ENCODE measurements around the gene RAC3. TPM values are rescaled to one million over a fixed set of nuclear protein-coding genes. Genes with fewer than 3 reads are reported as not detected.

RAC3 gene
- total RNA-seq, 3 donors from 2014 or later (not counting 1 experiment from before 2014, with no cell fraction given) = 0.61 to 2.2 (median 2.1) TPM

DNA sequence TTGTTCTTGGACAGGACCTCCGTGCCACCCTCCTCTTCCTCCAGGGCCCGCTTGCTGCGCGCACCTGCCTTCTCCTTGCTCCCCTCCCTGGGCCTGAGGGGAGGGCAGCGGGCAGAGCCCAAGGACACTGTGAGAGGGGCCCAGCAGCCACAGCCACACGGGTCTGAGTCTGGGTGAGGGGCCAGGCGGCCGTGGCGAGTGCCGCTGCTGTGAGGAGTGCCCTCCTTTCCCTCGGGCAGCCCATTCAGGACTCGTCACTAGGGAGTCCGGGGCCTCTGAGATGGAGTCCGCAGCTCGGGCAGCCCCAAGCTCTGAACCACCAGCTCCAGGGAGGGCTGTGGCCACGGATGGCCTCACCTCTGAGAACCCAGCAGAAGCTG, 28.5 kb downstream of the RAC3 start:
- H3K27me3 Mint-ChIP-seq (ENCODE audit: low read depth in 2 of 2) = no peaks in the 10 kb centered on the region
- intact Hi-C loops (cut with micrococcal nuclease) = no loop called here
- 93% methylated on average over 16 of the region's 16 CpGs for WGBS (ENCODE audit: insufficient coverage)
- no peaks in the 10 kb centered on the region for H3K36me3 Mint-ChIP-seq
- no peaks in the 10 kb centered on the region for H3K9me3 ChIP-seq (ENCODE audit: control insufficient read depth, insufficient read depth, low read length)
- H3K4me3 Mint-ChIP-seq = no peak overlapping the region
- peaks cover 45% of the 10 kb centered on the region for H3K36me3 ChIP-seq (ENCODE audit: control insufficient read depth, insufficient read depth, low read length)
- peak overlapping the region in 1 of 2 donors; percentile 42 for H3K27ac Mint-ChIP-seq
- H3K27me3 ChIP-seq (ENCODE audit: control insufficient read depth, insufficient read depth, low read length) = no peaks in the 10 kb centered on the region
- peaks cover 0 to 14% of the 10 kb centered on the region in 2 donors for H3K4me1 Mint-ChIP-seq
- no peak for DNase-seq
- no peak for ATAC-seq
- TF ChIP-seq, protein P1, sequence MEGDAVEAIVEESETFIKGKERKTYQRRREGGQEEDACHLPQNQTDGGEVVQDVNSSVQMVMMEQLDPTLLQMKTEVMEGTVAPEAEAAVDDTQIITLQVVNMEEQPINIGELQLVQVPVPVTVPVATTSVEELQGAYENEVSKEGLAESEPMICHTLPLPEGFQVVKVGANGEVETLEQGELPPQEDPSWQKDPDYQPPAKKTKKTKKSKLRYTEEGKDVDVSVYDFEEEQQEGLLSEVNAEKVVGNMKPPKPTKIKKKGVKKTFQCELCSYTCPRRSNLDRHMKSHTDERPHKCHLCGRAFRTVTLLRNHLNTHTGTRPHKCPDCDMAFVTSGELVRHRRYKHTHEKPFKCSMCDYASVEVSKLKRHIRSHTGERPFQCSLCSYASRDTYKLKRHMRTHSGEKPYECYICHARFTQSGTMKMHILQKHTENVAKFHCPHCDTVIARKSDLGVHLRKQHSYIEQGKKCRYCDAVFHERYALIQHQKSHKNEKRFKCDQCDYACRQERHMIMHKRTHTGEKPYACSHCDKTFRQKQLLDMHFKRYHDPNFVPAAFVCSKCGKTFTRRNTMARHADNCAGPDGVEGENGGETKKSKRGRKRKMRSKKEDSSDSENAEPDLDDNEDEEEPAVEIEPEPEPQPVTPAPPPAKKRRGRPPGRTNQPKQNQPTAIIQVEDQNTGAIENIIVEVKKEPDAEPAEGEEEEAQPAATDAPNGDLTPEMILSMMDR (IDR thresholded peaks at IDR 0.05) = no peak
- no peak overlapping the region for H3K27ac ChIP-seq (ENCODE audit: low read length)
- no peaks in the 10 kb centered on the region for H3K9me3 Mint-ChIP-seq
- no peak overlapping the region for H3K4me3 ChIP-seq (ENCODE audit: low read length)
- peaks cover 17% of the 10 kb centered on the region for H3K4me1 ChIP-seq (ENCODE audit: control insufficient read depth, insufficient read depth, low read length)

DNA sequence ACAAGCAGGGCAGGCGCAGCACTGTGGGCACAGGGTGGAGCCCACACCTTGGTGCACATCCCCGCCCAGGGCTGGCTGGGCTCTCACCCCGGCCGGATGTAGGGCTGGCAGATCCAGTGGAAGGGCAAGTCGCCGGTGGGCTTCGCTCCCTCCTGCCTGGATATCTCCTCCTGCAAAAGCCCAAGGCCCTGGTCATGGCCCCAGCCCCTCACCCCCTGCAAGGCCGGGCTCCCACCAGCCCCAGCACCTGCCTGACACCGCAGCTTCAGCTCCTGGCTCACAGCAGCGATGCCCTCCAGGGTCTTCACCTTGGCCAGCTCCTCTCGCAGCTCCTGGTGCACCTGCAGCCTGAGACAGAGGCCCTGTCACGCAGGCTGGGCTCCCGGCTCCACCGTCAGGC, 29.1 kb downstream of the RAC3 start:
- peaks cover 0 to 12% of the 10 kb centered on the region in 2 donors for H3K4me1 Mint-ChIP-seq
- H3K4me3 Mint-ChIP-seq = no peak overlapping the region
- intact Hi-C loops (cut with micrococcal nuclease) = no loop called here
- H3K9me3 Mint-ChIP-seq = no peaks in the 10 kb centered on the region
- H3K27ac ChIP-seq (ENCODE audit: low read length) = no peak overlapping the region
- H3K9me3 ChIP-seq (ENCODE audit: control insufficient read depth, insufficient read depth, low read length) = no peaks in the 10 kb centered on the region
- no peak overlapping the region for H3K4me3 ChIP-seq (ENCODE audit: low read length)
- no peaks in the 10 kb centered on the region for H3K36me3 Mint-ChIP-seq
- no peaks in the 10 kb centered on the region for H3K27me3 Mint-ChIP-seq (ENCODE audit: low read depth in 2 of 2)
- H3K4me1 ChIP-seq (ENCODE audit: control insufficient read depth, insufficient read depth, low read length) = peaks cover 20% of the 10 kb centered on the region
- no peak for DNase-seq
- H3K36me3 ChIP-seq (ENCODE audit: control insufficient read depth, insufficient read depth, low read length) = peaks cover 40% of the 10 kb centered on the region
- TF ChIP-seq, protein P1 (IDR thresholded peaks at IDR 0.05) = no peak
- 94% methylated on average over 14 of the region's 14 CpGs for WGBS (ENCODE audit: insufficient coverage)
- H3K27me3 ChIP-seq (ENCODE audit: control insufficient read depth, insufficient read depth, low read length) = no peaks in the 10 kb centered on the region
- no peak for ATAC-seq
- peak overlapping the region in 1 of 2 donors; percentile 42 for H3K27ac Mint-ChIP-seq

DNA sequence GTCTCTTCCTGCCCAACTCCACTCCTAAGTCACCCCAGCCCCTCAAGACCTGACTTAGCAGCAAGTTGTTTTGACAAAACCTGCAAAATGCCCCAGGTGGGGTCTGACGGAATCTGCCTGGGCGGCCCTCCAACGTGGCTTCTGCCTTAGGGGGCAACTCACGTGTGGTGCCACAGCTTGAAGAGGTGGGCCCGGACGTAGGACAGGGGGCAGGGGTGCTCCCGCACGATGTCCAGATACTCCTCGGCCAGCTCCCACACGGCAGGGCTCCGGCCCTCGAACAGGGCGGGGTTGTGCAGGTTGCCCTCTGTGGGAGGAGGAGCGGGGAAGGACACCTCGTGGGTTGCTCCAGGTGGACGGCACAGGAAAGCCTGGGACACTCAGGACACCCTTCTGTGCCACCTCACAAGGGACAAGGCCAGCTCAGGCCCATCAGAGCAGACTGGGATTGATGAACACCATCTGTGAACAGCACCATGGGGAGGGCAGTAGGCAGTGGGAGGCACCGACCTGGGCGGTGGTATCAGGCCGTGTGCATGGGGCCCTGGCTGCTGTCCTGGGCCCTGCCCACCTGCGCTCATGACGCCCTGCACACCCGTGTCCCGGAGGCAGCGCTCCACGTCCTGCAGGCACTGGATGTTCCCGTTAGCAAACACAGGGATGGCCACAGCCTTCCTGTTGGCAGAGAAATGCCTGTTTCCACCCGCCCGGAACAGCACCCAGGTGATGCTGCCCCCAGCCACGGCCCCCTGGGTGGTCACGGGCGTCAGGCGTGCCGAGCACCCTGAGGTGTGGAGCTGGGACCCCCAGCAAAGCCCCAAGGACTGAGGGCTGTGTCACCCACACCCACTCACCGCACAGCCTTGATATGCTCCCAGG, 29.8 kb downstream of the RAC3 start:
- no peak overlapping the region for H3K4me3 ChIP-seq (ENCODE audit: low read length)
- H3K4me1 ChIP-seq (ENCODE audit: control insufficient read depth, insufficient read depth, low read length) = peaks cover 26% of the 10 kb centered on the region
- intact Hi-C loops (cut with micrococcal nuclease) = no loop called here
- H3K27me3 Mint-ChIP-seq (ENCODE audit: low read depth in 2 of 2) = no peaks in the 10 kb centered on the region
- no peaks in the 10 kb centered on the region for H3K9me3 Mint-ChIP-seq
- H3K27ac Mint-ChIP-seq = no peak overlapping the region
- DNase-seq = no peak
- no peaks in the 10 kb centered on the region for H3K9me3 ChIP-seq (ENCODE audit: control insufficient read depth, insufficient read depth, low read length)
- H3K4me3 Mint-ChIP-seq = no peak overlapping the region
- TF ChIP-seq, protein P1 (IDR thresholded peaks at IDR 0.05) = no peak
- H3K27me3 ChIP-seq (ENCODE audit: control insufficient read depth, insufficient read depth, low read length) = no peaks in the 10 kb centered on the region
- no peak overlapping the region for H3K27ac ChIP-seq (ENCODE audit: low read length)
- no peak for ATAC-seq
- H3K36me3 ChIP-seq (ENCODE audit: control insufficient read depth, insufficient read depth, low read length) = peaks cover 34% of the 10 kb centered on the region
- H3K36me3 Mint-ChIP-seq = no peaks in the 10 kb centered on the region
- peaks cover 4 to 16% of the 10 kb centered on the region in 2 donors for H3K4me1 Mint-ChIP-seq
- 95% methylated on average over 34 of the region's 34 CpGs for whole genome bisulfite sequencing (ENCODE audit: insufficient coverage)
